AML-193 (cell line): Measurements from ENCODE around the gene CPLANE2.
A peak's percentile ranks its signal among the peaks of the same experiment; 100 is the strongest.
"Not testable (repeated sequence)": the region's sequence is repeated elsewhere in the genome, so short reads cannot be mapped to it uniquely, and the experiment has no call there.

ENCODE experiments used
- DNase-seq, 2 experiments: peaks; one replicate each; lab custom pipeline; 2025; lab: John Stamatoyannopoulos, UW

The CPLANE2 gene

GRCh38 chr1:16248603-16249516 is 11.9 kb upstream of the CPLANE2 start:
- no peak for DNase-seq

- DNase-seq = no peak
These were observed 11.0 kb upstream of the CPLANE2 start for GRCh38 chr1:16248007-16248436.

- DNase-seq = no peak
These were observed 10.5 kb upstream of the CPLANE2 start for GRCh38 chr1:16247441-16247840.

GRCh38 chr1:16246961-16247360 is 10.0 kb upstream of the CPLANE2 start:
- no peak for DNase-seq

GRCh38 chr1:16246239-16246638 is 9.3 kb upstream of the CPLANE2 start:
- DNase-seq = not testable (repeated sequence)

- no peak for DNase-seq
These were observed 8.7 kb upstream of the CPLANE2 start for GRCh38 chr1:16245476-16246196.

GRCh38 chr1:16244650-16245285 is 7.8 kb upstream of the CPLANE2 start:
- DNase-seq = no peak

- DNase-seq = peak; percentile 67 to 71
These were observed 7.1 kb upstream of the CPLANE2 start for GRCh38 chr1:16243936-16244649.

GRCh38 chr1:16243215-16243610 is 6.2 kb upstream of the CPLANE2 start:
- DNase-seq = no peak

GRCh38 chr1:16242556-16243214 is 5.7 kb upstream of the CPLANE2 start:
- no peak for DNase-seq

GRCh38 chr1:16241221-16241708 is 4.3 kb upstream of the CPLANE2 start:
- no peak for DNase-seq

- DNase-seq = no peak
These were observed 3.0 kb upstream of the CPLANE2 start for GRCh38 chr1:16239972-16240491.

- DNase-seq = no peak
These were observed 404 bp upstream of the CPLANE2 start for GRCh38 chr1:16237343-16237830.

GRCh38 chr1:16235944-16236510 is 956 bp downstream of the CPLANE2 start:
- DNase-seq = peak; percentile 63 to 66

GRCh38 chr1:16235347-16235746 is 1.6 kb downstream of the CPLANE2 start:
- no peak for DNase-seq

GRCh38 chr1:16233431-16233830 is 3.6 kb downstream of the CPLANE2 start:
- no peak for DNase-seq

GRCh38 chr1:16232316-16232710 is 4.7 kb downstream of the CPLANE2 start:
- no peak for DNase-seq

GRCh38 chr1:16231331-16232315 is 5.4 kb downstream of the CPLANE2 start:
- no peak for DNase-seq

- DNase-seq = no peak
These were observed 6.2 kb downstream of the CPLANE2 start for GRCh38 chr1:16230744-16231143.
